GM12891 (cell line): Measurements from ENCODE around the gene RAPH1.

ENCODE experiments used
- PAX5 ChIP-seq: IDR thresholded peaks from 2 replicates; pipeline ENCODE4 v1.6.1; 2011; ENCODE audit warnings: low read length, moderate library complexity, mild to moderate bottlenecking; ENCODE audit not compliant: insufficient read depth, severe bottlenecking
- POLR2A ChIP-seq: IDR thresholded peaks from 2 replicates; pipeline ENCODE4 v1.6.1; 2011; ENCODE audit warnings: low read depth, low read length, control low read depth
- POLR2AphosphoS5 ChIP-seq: IDR thresholded peaks from 2 replicates; pipeline ENCODE4 v1.6.1; 2011; ENCODE audit warnings: low read depth, low read length, control low read depth
- POU2F2 ChIP-seq: IDR thresholded peaks from 2 replicates; pipeline ENCODE4 v1.6.1; 2011; ENCODE audit warnings: low read depth, mild to moderate bottlenecking, control low read depth, low read length, moderate library complexity
- SPI1 ChIP-seq: IDR thresholded peaks from 2 replicates; pipeline ENCODE4 v1.6.1; 2011; ENCODE audit warnings: low read depth, low read length, control low read depth
- TAF1 ChIP-seq: IDR thresholded peaks from 2 replicates; pipeline ENCODE4 v1.6.1; 2011; ENCODE audit warnings: low read depth, low read length, control low read depth

DNA sequence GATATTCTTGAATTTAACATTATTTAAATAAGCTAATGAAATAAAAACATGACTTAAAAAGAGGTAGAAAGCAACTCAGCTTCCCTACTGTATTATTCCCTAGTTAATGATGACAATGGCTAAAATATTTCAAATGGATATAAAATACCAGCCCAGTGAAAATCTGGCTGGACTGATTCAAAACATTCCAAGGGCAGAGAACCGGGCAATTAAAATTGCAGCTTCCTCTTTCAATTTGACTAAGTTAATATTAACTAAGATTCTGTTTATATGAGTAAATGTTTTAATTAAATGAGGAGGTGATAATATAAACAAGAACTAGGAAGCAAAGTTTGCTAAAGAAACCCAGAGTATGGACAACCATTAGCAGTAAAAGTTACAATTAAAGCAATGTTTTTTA, 65.6 kb downstream of the RAPH1 start:
- TF ChIP-seq POLR2A: no peak
- no peak for TF ChIP-seq POLR2AphosphoS5
- TF ChIP-seq SPI1: no peak
- no peak for TF ChIP-seq PAX5
- no peak for TF ChIP-seq TAF1
- TF ChIP-seq POU2F2: no peak
